Activated T-cell treated with anti-CD3 and anti-CD28 coated beads, Interleukin-2, amount 50 U/mL, for 72 hours (primary cell): ENCODE data around the gene EVA1C. TPM values are rescaled to one million over a fixed set of nuclear protein-coding genes. Genes with fewer than 3 reads are reported as not detected.
"Not testable (repeated sequence)": the region's sequence is repeated elsewhere in the genome, so short reads cannot be mapped to it uniquely, and the experiment has no call there.

Experiments used
- ATAC-seq, 2 donors: fragments of 150-1000 bp; cut with Tn5 transposase; replicated peaks in 1 of 2; 2 replicates each; pipeline ENCODE4 v1.10.0; 2021; ENCODE audit warnings: moderate library complexity in 2 of 2, mild to moderate bottlenecking in 1 of 2
- DNase-seq, 2 donors: peaks; one replicate each; pipeline ENCODE4 v3.0.0; 2021 to 2022; ENCODE audit warnings: mixed read lengths in 1 of 2
- H3K27ac Mint-ChIP-seq: one replicate; pipeline ENCODE4 v1.8.0; 2022; ENCODE audit warnings: mild to moderate bottlenecking, moderate library complexity, mixed read lengths
- H3K27me3 Mint-ChIP-seq: one replicate; pipeline ENCODE4 v1.8.0; 2022; ENCODE audit warnings: low read depth, mixed read lengths
- H3K36me3 Mint-ChIP-seq, 2 donors: one replicate each; pipeline ENCODE4 v1.8.0; 2022; ENCODE audit warnings: mixed read lengths in 2 of 2, mild to moderate bottlenecking in 1 of 2; ENCODE audit not compliant: insufficient read depth in 2 of 2
- H3K4me1 Mint-ChIP-seq: one replicate; pipeline ENCODE4 v1.8.0; 2022; ENCODE audit warnings: low read depth, mixed read lengths
- H3K4me3 Mint-ChIP-seq, 2 donors: one replicate each; pipeline ENCODE4 v1.8.0; 2022; ENCODE audit warnings: mild to moderate bottlenecking in 2 of 2, mixed read lengths in 2 of 2, moderate library complexity in 2 of 2
- H3K9me3 Mint-ChIP-seq, 2 donors: one replicate each; pipeline ENCODE4 v1.8.0; 2022; ENCODE audit warnings: mixed read lengths in 2 of 2
- total RNA-seq, 2 donors: library from RNA; stranded (reverse); gene quantifications; one replicate each; pipeline ENCODE4 v1.2.3, GENCODE V29; 2022

Gene EVA1C
- total RNA-seq, 2 donors from 2014 or later: 8.5 to 8.9 TPM

- Mint-ChIP-seq H3K27me3 (no peaks in the 10 kb centered on the region), H3K4me1 (no peaks in the 10 kb centered on the region), H3K36me3 (peaks cover 3 to 5% of the 10 kb centered on the region in 2 donors), H3K9me3 (peaks cover 3 to 7% of the 10 kb centered on the region in 2 donors), H3K4me3 (no peak overlapping the region), H3K27ac (no peak overlapping the region)
- DNase-seq (no peak), ATAC-seq (no peak)
Measured at GRCh38 chr21:32507342-32507919, 94.9 kb downstream of the EVA1C start.

GRCh38 chr21:32508036-32508435, 95.5 kb downstream of the EVA1C start:
- DNase-seq, H3K36me3 Mint-ChIP-seq, H3K9me3 Mint-ChIP-seq, H3K4me1 Mint-ChIP-seq, ATAC-seq, H3K4me3 Mint-ChIP-seq, H3K27ac Mint-ChIP-seq, H3K27me3 Mint-ChIP-seq: not testable (repeated sequence)

- H3K27me3 Mint-ChIP-seq: no peaks in the 10 kb centered on the region
- H3K4me1 Mint-ChIP-seq: no peaks in the 10 kb centered on the region
- no peak overlapping the region for H3K4me3 Mint-ChIP-seq
- H3K36me3 Mint-ChIP-seq: peaks cover 3 to 5% of the 10 kb centered on the region in 2 donors
- ATAC-seq (no peak), DNase-seq (no peak)
- no peak overlapping the region for H3K27ac Mint-ChIP-seq
- peaks cover 3 to 7% of the 10 kb centered on the region in 2 donors for H3K9me3 Mint-ChIP-seq
Measured at GRCh38 chr21:32508558-32508957, 96.1 kb downstream of the EVA1C start.

GRCh38 chr21:32508975-32509374, 96.5 kb downstream of the EVA1C start:
- H3K4me3 Mint-ChIP-seq, ATAC-seq, H3K27me3 Mint-ChIP-seq, DNase-seq, H3K4me1 Mint-ChIP-seq, H3K9me3 Mint-ChIP-seq, H3K36me3 Mint-ChIP-seq, H3K27ac Mint-ChIP-seq: not testable (repeated sequence)

- no peak overlapping the region for H3K27ac Mint-ChIP-seq
- ATAC-seq: no peak
- H3K9me3 Mint-ChIP-seq: no peaks in the 10 kb centered on the region
- H3K4me1 Mint-ChIP-seq: no peaks in the 10 kb centered on the region
- peaks cover 0 to 1% of the 10 kb centered on the region in 2 donors for H3K36me3 Mint-ChIP-seq
- DNase-seq: no peak
- no peaks in the 10 kb centered on the region for H3K27me3 Mint-ChIP-seq
- H3K4me3 Mint-ChIP-seq: no peak overlapping the region
Measured at GRCh38 chr21:32514275-32515055, 102.0 kb downstream of the EVA1C start.

GRCh38 chr21:32515874-32516273, 103.4 kb downstream of the EVA1C start:
- ATAC-seq (no peak), DNase-seq (no peak)
- H3K27ac Mint-ChIP-seq: no peak overlapping the region
- no peaks in the 10 kb centered on the region for H3K27me3 Mint-ChIP-seq
- H3K4me1 Mint-ChIP-seq: no peaks in the 10 kb centered on the region
- no peaks in the 10 kb centered on the region for H3K9me3 Mint-ChIP-seq
- H3K4me3 Mint-ChIP-seq: no peak overlapping the region
- H3K36me3 Mint-ChIP-seq: no peaks in the 10 kb centered on the region

- H3K36me3 Mint-ChIP-seq: no peaks in the 10 kb centered on the region
- H3K27ac Mint-ChIP-seq: no peak overlapping the region
- H3K4me1 Mint-ChIP-seq: no peaks in the 10 kb centered on the region
- no peak for DNase-seq
- no peak overlapping the region for H3K4me3 Mint-ChIP-seq
- ATAC-seq: no peak
- no peaks in the 10 kb centered on the region for H3K27me3 Mint-ChIP-seq
- no peaks in the 10 kb centered on the region for H3K9me3 Mint-ChIP-seq
Measured at GRCh38 chr21:32516756-32517649, 104.5 kb downstream of the EVA1C start.

GRCh38 chr21:32519945-32520874, 107.7 kb downstream of the EVA1C start:
- no peak overlapping the region for H3K27ac Mint-ChIP-seq
- H3K36me3 Mint-ChIP-seq: no peaks in the 10 kb centered on the region
- H3K9me3 Mint-ChIP-seq: no peaks in the 10 kb centered on the region
- ATAC-seq (no peak), DNase-seq (no peak)
- no peaks in the 10 kb centered on the region for H3K4me1 Mint-ChIP-seq
- H3K27me3 Mint-ChIP-seq: no peaks in the 10 kb centered on the region
- no peak overlapping the region for H3K4me3 Mint-ChIP-seq

- H3K36me3 Mint-ChIP-seq: no peaks in the 10 kb centered on the region
- DNase-seq (no peak), ATAC-seq (no peak)
- no peaks in the 10 kb centered on the region for H3K27me3 Mint-ChIP-seq
- H3K4me1 Mint-ChIP-seq: no peaks in the 10 kb centered on the region
- no peak overlapping the region for H3K4me3 Mint-ChIP-seq
- no peak overlapping the region for H3K27ac Mint-ChIP-seq
- H3K9me3 Mint-ChIP-seq: no peaks in the 10 kb centered on the region
Measured at GRCh38 chr21:32520875-32521735, 108.6 kb downstream of the EVA1C start.

GRCh38 chr21:32521736-32522355, 109.3 kb downstream of the EVA1C start:
- H3K27ac Mint-ChIP-seq: no peak overlapping the region
- no peak for DNase-seq

GRCh38 chr21:32523463-32523862, 111.0 kb downstream of the EVA1C start:
- Mint-ChIP-seq H3K4me3 (no peak overlapping the region), H3K36me3 (no peaks in the 10 kb centered on the region), H3K27me3 (no peaks in the 10 kb centered on the region), H3K9me3 (no peaks in the 10 kb centered on the region), H3K4me1 (no peaks in the 10 kb centered on the region), H3K27ac (no peak overlapping the region)
- DNase-seq: no peak
- ATAC-seq: no peak

More at GRCh38 chr21:32521736-32522355, 109.3 kb downstream of the EVA1C start:
- ATAC-seq: no peak
- no peaks in the 10 kb centered on the region for H3K4me1 Mint-ChIP-seq
- H3K36me3 Mint-ChIP-seq: no peaks in the 10 kb centered on the region
- H3K4me3 Mint-ChIP-seq: no peak overlapping the region
- no peaks in the 10 kb centered on the region for H3K27me3 Mint-ChIP-seq
- no peaks in the 10 kb centered on the region for H3K9me3 Mint-ChIP-seq
